ENCODE results near the gene MAP3K6. TPM values are rescaled to one million over a fixed set of nuclear protein-coding genes. Genes with fewer than 3 reads are reported as not detected.

The MAP3K6 gene
- total and polyA plus RNA-seq, 2 donors (not counting 3 experiments of a cell fraction or from before 2014, with no cell fraction given): 9.9 to 12.4 TPM

DNA sequence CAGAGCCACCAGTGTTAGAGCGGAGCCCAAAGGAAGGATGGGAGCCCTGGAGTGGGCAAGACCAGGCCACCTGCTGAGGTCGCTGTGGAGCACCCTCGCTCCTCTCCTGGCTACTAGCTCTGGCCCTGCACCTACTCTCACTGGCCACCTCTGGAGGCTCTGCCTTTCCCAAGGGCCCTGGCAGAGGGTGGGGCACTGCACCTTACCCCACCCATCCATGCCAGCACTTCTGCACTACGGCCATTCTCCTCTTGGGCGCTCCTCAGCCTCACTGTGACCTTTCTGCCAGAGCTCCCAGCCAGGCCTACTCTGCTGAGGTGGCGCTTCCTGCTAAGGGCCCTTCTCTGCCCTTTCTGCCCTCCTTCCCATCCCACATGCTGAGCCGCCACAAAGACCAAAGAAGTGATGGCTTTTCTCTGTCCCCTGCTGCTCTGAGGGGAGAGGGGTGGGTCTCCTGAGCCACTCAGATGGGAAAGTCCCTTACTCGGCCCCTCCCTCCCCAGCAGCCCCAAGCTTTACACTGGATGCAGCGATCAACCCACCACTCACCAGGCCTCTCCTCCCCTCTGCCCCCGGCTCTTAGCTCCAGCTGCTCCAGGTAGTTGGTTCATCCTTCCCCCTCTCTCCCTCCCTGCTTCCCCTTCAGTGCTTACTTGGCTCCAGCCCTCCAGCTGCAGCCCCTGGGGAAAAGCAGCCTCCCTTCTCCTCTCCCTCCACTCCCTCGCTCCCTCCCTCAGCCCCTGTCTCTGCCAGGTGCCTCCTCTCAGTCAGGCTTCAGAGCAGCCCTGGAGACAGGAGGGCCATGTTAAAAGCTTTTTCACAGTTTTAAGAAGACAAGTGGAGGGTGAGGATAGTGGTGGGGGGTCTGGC lies 59.6 kb downstream of the MAP3K6 start:
- DNase-seq (ENCODE audit: low read depth, low spot score) (no peak), FAIRE-seq (no peak)
- Histone ChIP-seq H3K36me3 (ENCODE audit: control insufficient read depth in 2 of 2, extremely low read depth in 1 of 2, insufficient read depth in 2 of 2, low read length in 2 of 2) (no peaks in the 10 kb centered on the region), H3K4me3 (replicated peaks in 1 of 3; ENCODE audit: insufficient read depth in 1 of 3, low read depth in 1 of 3, low read length in 3 of 3) (no peak overlapping the region), H3K4me2 (ENCODE audit: insufficient read depth, low read length) (no peak overlapping the region), H2AFZ (ENCODE audit: low read depth, low read length) (no peak overlapping the region), H3K79me2 (ENCODE audit: control insufficient read depth, insufficient read depth, low read length) (no peaks in the 10 kb centered on the region), H3K9me1 (replicated peaks; ENCODE audit: control insufficient read depth, extremely low read depth, insufficient read depth, low read length) (no peaks in the 10 kb centered on the region), H3K4me1 (ENCODE audit: control insufficient read depth, extremely low read depth, insufficient read depth, low read length) (no peaks in the 10 kb centered on the region), H3K27ac (ENCODE audit: insufficient read depth, low read depth, low read length) (no peak overlapping the region), H4K20me1 (replicated peaks; ENCODE audit: control insufficient read depth, extremely low read depth, insufficient read depth, low read length) (no peaks in the 10 kb centered on the region), H3K9ac (replicated peaks; ENCODE audit: extremely low read depth, insufficient read depth, low read length) (no peak overlapping the region), H3K27me3 (ENCODE audit: control insufficient read depth in 2 of 2, insufficient read depth in 2 of 2, low read length in 2 of 2) (no peaks in the 10 kb centered on the region), H3K9me3 (replicated peaks; ENCODE audit: control insufficient read depth, insufficient read depth, low read length) (no peaks in the 10 kb centered on the region)
- BruUV-seq (replicated peaks): TSS peak; percentile 50
- intact Hi-C loops (cut with micrococcal nuclease) (no loop called here), dilution Hi-C loops (cut with MboI; ENCODE audit: extremely low pct_ligation_motif_present, low sequenced_read_pairs) (no loop called here)
- CTCF ChIA-PET: interaction anchor here (0.6 to 3.8 kb wide), 10 partner anchors 10 to 88 kb away, joined by 3 to 30 read pairs (median 4); partner anchors contain the start of gene MAP3K6
- TF ChIP-seq, protein P1, sequence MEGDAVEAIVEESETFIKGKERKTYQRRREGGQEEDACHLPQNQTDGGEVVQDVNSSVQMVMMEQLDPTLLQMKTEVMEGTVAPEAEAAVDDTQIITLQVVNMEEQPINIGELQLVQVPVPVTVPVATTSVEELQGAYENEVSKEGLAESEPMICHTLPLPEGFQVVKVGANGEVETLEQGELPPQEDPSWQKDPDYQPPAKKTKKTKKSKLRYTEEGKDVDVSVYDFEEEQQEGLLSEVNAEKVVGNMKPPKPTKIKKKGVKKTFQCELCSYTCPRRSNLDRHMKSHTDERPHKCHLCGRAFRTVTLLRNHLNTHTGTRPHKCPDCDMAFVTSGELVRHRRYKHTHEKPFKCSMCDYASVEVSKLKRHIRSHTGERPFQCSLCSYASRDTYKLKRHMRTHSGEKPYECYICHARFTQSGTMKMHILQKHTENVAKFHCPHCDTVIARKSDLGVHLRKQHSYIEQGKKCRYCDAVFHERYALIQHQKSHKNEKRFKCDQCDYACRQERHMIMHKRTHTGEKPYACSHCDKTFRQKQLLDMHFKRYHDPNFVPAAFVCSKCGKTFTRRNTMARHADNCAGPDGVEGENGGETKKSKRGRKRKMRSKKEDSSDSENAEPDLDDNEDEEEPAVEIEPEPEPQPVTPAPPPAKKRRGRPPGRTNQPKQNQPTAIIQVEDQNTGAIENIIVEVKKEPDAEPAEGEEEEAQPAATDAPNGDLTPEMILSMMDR (IDR thresholded peaks at IDR 0.05; ENCODE audit: extremely low read depth in 1 of 2, insufficient read depth in 1 of 2, low read depth in 1 of 2, low read length in 2 of 2): peak in 1 of 2 donors; percentile 13
- TF ChIP-seq FOS (IDR thresholded peaks at IDR 0.05; ENCODE audit: borderline replicate concordance, insufficient read depth, low read length): no peak
- POLR2A ChIA-PET: no interaction called here

DNA sequence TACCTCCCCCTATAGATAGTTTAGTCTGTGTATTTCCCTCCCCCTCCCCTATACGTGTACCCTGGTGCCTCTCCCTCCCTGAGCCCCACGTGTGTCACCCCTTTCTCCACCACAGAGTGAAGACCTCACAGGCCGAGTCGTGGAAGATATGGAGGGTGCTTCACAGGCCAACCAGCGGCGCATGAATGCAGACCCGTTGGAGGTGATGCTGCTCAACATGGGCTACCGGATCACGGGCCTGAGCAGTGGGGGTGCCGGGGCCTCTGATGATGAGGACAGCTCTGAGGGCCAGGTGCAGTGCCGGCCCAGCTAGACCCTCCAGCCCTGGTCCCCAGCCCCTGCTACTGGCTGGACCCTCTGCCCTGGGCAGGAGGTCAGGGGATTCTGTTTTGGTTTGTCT lies 60.7 kb downstream of the MAP3K6 start:
- Histone ChIP-seq H4K20me1 (replicated peaks; ENCODE audit: control insufficient read depth, extremely low read depth, insufficient read depth, low read length) (no peaks in the 10 kb centered on the region), H3K79me2 (ENCODE audit: control insufficient read depth, insufficient read depth, low read length) (no peaks in the 10 kb centered on the region), H3K9ac (replicated peaks; ENCODE audit: extremely low read depth, insufficient read depth, low read length) (no peak overlapping the region), H2AFZ (ENCODE audit: low read depth, low read length) (no peak overlapping the region), H3K36me3 (ENCODE audit: control insufficient read depth in 2 of 2, extremely low read depth in 1 of 2, insufficient read depth in 2 of 2, low read length in 2 of 2) (peaks cover 0 to 5% of the 10 kb centered on the region in 2 experiments), H3K27me3 (ENCODE audit: control insufficient read depth in 2 of 2, insufficient read depth in 2 of 2, low read length in 2 of 2) (no peaks in the 10 kb centered on the region), H3K4me2 (ENCODE audit: insufficient read depth, low read length) (no peak overlapping the region), H3K9me1 (replicated peaks; ENCODE audit: control insufficient read depth, extremely low read depth, insufficient read depth, low read length) (no peaks in the 10 kb centered on the region), H3K4me1 (ENCODE audit: control insufficient read depth, extremely low read depth, insufficient read depth, low read length) (no peaks in the 10 kb centered on the region), H3K4me3 (replicated peaks in 1 of 3; ENCODE audit: insufficient read depth in 1 of 3, low read depth in 1 of 3, low read length in 3 of 3) (no peak overlapping the region), H3K9me3 (replicated peaks; ENCODE audit: control insufficient read depth, insufficient read depth, low read length) (no peaks in the 10 kb centered on the region), H3K27ac (ENCODE audit: insufficient read depth, low read depth, low read length) (no peak overlapping the region)
- no peak for FAIRE-seq
- dilution Hi-C loops (cut with MboI; ENCODE audit: extremely low pct_ligation_motif_present, low sequenced_read_pairs) (no loop called here), intact Hi-C loops (cut with micrococcal nuclease) (no loop called here)
- POLR2A ChIA-PET: no interaction called here
- no TSS peak for BruUV-seq (replicated peaks)
- no peak for TF ChIP-seq POLR2AphosphoS5 (IDR thresholded peaks at IDR 0.05; ENCODE audit: insufficient read depth, low read depth, low read length)
- TF ChIP-seq MYC (IDR thresholded peaks at IDR 0.05; ENCODE audit: low read depth, low read length): no peak
- no peak for TF ChIP-seq GATA2 (IDR thresholded peaks at IDR 0.05; ENCODE audit: insufficient read depth, insufficient read length, low read depth, low read length)
- TF ChIP-seq EZH2 (IDR thresholded peaks at IDR 0.05; ENCODE audit: borderline replicate concordance, low read depth, low read length, severe bottlenecking): no peak
- TF ChIP-seq, protein P1 (IDR thresholded peaks at IDR 0.05; ENCODE audit: extremely low read depth in 1 of 2, insufficient read depth in 1 of 2, low read depth in 1 of 2, low read length in 2 of 2): no peak
- TF ChIP-seq, protein P2, sequence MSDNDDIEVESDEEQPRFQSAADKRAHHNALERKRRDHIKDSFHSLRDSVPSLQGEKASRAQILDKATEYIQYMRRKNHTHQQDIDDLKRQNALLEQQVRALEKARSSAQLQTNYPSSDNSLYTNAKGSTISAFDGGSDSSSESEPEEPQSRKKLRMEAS (IDR thresholded peaks at IDR 0.05; ENCODE audit: insufficient read depth, insufficient read length): no peak
- DNase-seq (ENCODE audit: low read depth, low spot score): no peak
- CTCF ChIA-PET: interaction anchor here (1.3 to 3.8 kb wide), 2 partner anchors 10 to 27 kb away, joined by 5 to 30 read pairs; no protein-coding TSS in a partner anchor

Data from endothelial cell of umbilical vein (primary cell).